ENCODE data around the gene MYO1G. TPM values are rescaled to one million over a fixed set of nuclear protein-coding genes. Genes with fewer than 3 reads are reported as not detected.
"Not testable (repeated sequence)": the region's sequence is repeated elsewhere in the genome, so short reads cannot be mapped to it uniquely, and the experiment has no call there.

MYO1G gene
- total RNA-seq, 1 donor from 2014 or later, result 450 TPM

- H3K27me3 Mint-ChIP-seq (ENCODE audit: low read depth), result no peaks in the 10 kb centered on the region
- no peak overlapping the region for H3K4me3 Mint-ChIP-seq (ENCODE audit: low read depth)
- H3K36me3 Mint-ChIP-seq (ENCODE audit: low read depth), result peaks cover 21% of the 10 kb centered on the region
- no peaks in the 10 kb centered on the region for H3K9me3 Mint-ChIP-seq
- intact Hi-C loops (cut with micrococcal nuclease), result no loop called here
- no peak for DNase-seq (ENCODE audit: low spot score)
- H3K27ac Mint-ChIP-seq, result no peak overlapping the region
- peaks cover 13% of the 10 kb centered on the region for H3K4me1 Mint-ChIP-seq (ENCODE audit: low read depth)
Observed at GRCh38 chr7:44958645-44959344, 20.0 kb downstream of the MYO1G start.

DNA sequence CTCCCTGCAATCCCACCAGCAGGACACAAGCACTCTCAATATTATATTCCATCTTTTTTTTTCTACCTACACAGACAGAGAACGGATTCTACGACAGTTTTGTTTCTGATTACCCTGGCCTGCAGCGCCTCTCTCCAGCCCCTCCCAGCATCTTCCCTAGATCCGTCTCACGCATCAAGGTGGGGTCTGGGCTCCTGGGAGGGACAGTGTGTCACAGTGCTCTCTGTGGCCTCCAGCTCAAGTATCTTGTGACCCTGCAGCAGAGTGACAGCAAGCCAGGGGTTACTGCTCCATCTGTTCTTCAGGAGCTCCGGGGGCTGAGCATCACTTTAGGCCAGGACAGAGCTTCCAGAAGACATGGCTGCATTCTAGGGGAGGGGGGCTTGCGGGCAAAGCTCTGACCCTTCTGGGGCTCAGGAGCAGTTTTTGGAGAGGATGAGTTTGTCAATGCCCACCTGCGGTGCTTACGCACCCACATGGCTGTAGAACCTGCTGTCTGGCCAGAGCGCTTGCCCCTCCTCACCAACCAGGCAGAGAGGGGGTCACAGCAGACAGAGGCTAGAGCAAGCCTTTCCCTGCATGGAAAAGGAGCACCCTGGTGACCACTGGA, 22.6 kb downstream of the MYO1G start:
- Mint-ChIP-seq H3K4me1 (ENCODE audit: low read depth) (peaks cover 13% of the 10 kb centered on the region), H3K27ac (no peak overlapping the region), H3K4me3 (ENCODE audit: low read depth) (no peak overlapping the region), H3K36me3 (ENCODE audit: low read depth) (peaks cover 13% of the 10 kb centered on the region), H3K27me3 (ENCODE audit: low read depth) (peaks cover 9% of the 10 kb centered on the region), H3K9me3 (no peaks in the 10 kb centered on the region)
- no peak for DNase-seq (ENCODE audit: low spot score)
- intact Hi-C loops (cut with micrococcal nuclease), result no loop called here

DNA sequence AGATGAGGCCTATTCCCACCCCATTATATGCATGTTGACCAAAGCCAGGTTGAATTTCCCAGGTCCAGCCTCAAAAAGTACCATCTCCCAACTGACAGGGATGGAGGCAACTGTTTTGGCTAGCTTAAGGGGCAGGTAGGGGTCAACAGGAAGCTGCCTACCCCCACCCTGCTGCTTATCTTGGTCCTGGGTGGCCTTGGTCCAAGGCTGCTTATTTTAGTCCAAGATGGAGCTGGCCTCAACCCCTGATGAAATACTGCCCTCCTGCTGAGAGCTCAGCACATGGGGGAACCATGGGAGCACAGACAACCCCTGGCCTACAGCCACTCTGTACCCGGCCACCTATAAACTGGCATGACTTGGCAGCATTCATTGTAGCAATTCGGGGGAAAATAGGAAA, 23.1 kb downstream of the MYO1G start:
- peaks cover 13% of the 10 kb centered on the region for H3K27me3 Mint-ChIP-seq (ENCODE audit: low read depth)
- no peak overlapping the region for H3K27ac Mint-ChIP-seq
- H3K4me1 Mint-ChIP-seq (ENCODE audit: low read depth), result peaks cover 13% of the 10 kb centered on the region
- intact Hi-C loops (cut with micrococcal nuclease), result no loop called here
- DNase-seq (ENCODE audit: low spot score), result no peak
- peaks cover 13% of the 10 kb centered on the region for H3K36me3 Mint-ChIP-seq (ENCODE audit: low read depth)
- H3K4me3 Mint-ChIP-seq (ENCODE audit: low read depth), result no peak overlapping the region
- no peaks in the 10 kb centered on the region for H3K9me3 Mint-ChIP-seq

DNA sequence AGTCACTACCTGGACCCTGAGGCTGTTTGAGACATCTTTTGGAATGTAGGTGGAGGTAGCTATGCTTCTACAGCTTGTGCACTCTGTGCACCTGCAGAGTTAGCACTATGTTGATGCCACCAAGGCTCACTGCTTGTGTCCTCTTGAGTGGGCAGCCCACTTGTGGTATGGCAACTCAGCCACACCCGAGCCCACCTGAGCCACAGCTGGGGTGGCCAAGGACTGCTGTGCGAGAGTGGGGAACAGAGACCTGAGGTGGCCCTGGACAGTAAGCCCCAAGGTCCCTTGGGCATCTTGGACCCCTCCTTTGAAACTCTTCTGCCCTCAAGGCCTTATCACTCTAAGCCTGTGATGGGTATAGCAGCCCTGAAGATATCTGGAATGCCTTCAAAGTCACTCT, 25.7 kb downstream of the MYO1G start:
- Mint-ChIP-seq H3K9me3 (no peaks in the 10 kb centered on the region), H3K4me1 (ENCODE audit: low read depth) (no peaks in the 10 kb centered on the region), H3K36me3 (ENCODE audit: low read depth) (no peaks in the 10 kb centered on the region), H3K27me3 (ENCODE audit: low read depth) (peaks cover 25% of the 10 kb centered on the region), H3K27ac (no peak overlapping the region), H3K4me3 (ENCODE audit: low read depth) (no peak overlapping the region)
- intact Hi-C loops (cut with micrococcal nuclease), result no loop called here
- no peak for DNase-seq (ENCODE audit: low spot score)

DNA sequence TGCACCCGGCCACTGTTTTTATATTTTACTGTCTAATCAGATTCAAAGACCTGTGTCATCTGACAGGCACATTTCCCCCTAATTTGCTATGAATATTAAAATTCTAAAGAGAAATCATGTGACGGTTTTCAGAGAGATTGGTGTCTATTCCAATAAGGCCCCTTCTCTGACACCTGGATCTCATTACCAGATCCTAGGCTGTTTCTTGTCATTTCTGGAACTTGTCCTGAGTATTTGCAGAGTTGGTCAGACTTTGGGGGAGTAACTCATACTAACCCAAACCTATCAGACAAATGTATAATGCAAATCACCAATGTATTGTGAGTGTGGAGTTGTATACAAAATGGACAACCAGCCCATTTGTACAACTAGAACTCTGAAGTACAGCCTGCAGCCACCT, 29.5 kb downstream of the MYO1G start:
- Mint-ChIP-seq H3K27me3 (ENCODE audit: low read depth) (peaks cover 41% of the 10 kb centered on the region), H3K27ac (no peak overlapping the region), H3K4me3 (ENCODE audit: low read depth) (no peak overlapping the region), H3K9me3 (no peaks in the 10 kb centered on the region), H3K4me1 (ENCODE audit: low read depth) (no peaks in the 10 kb centered on the region), H3K36me3 (ENCODE audit: low read depth) (no peaks in the 10 kb centered on the region)
- DNase-seq (ENCODE audit: low spot score), result no peak
- intact Hi-C loops (cut with micrococcal nuclease), result no loop called here

DNA sequence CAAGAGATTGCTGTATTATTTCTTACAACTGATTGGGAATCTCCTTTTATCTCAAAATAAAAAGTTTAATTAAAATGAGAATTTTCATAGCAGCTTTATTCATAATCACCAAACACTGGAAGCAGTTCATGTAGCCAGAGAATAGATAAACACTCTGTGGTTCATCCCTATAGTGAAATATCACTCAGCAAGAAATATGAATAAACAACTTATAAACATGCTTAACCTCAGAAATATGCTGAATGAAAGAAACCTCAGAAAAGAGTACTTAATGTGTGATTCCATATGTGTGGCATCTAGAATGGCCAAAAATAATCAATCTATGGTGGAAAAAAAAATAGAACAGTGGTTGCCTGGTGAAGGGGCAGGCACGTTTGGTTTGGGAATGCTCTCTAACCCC, 33.3 kb downstream of the MYO1G start:
- no peak overlapping the region for H3K27ac Mint-ChIP-seq

GRCh38 chr7:44944821-44945220, 34.0 kb downstream of the MYO1G start:
- H3K4me1 Mint-ChIP-seq (ENCODE audit: low read depth), result no peaks in the 10 kb centered on the region
- H3K9me3 Mint-ChIP-seq, result no peaks in the 10 kb centered on the region
- no peak overlapping the region for H3K27ac Mint-ChIP-seq
- no peak for DNase-seq (ENCODE audit: low spot score)
- no peak overlapping the region for H3K4me3 Mint-ChIP-seq (ENCODE audit: low read depth)
- intact Hi-C loops (cut with micrococcal nuclease), result no loop called here
- no peaks in the 10 kb centered on the region for H3K36me3 Mint-ChIP-seq (ENCODE audit: low read depth)
- H3K27me3 Mint-ChIP-seq (ENCODE audit: low read depth), result peaks cover 41% of the 10 kb centered on the region

More for the DNA sequence above, 33.3 kb downstream of the MYO1G start:
- no peak for DNase-seq (ENCODE audit: low spot score)
- H3K9me3 Mint-ChIP-seq, result no peaks in the 10 kb centered on the region
- no peaks in the 10 kb centered on the region for H3K4me1 Mint-ChIP-seq (ENCODE audit: low read depth)
- intact Hi-C loops (cut with micrococcal nuclease), result no loop called here
- peaks cover 43% of the 10 kb centered on the region for H3K27me3 Mint-ChIP-seq (ENCODE audit: low read depth)
- H3K4me3 Mint-ChIP-seq (ENCODE audit: low read depth), result no peak overlapping the region
- no peaks in the 10 kb centered on the region for H3K36me3 Mint-ChIP-seq (ENCODE audit: low read depth)

GRCh38 chr7:44943631-44944030, 35.2 kb downstream of the MYO1G start:
- H3K27ac Mint-ChIP-seq, result no peak overlapping the region
- H3K4me3 Mint-ChIP-seq (ENCODE audit: low read depth), result no peak overlapping the region
- intact Hi-C loops (cut with micrococcal nuclease), result no loop called here
- H3K27me3 Mint-ChIP-seq (ENCODE audit: low read depth), result peaks cover 42% of the 10 kb centered on the region
- no peaks in the 10 kb centered on the region for H3K9me3 Mint-ChIP-seq
- no peaks in the 10 kb centered on the region for H3K36me3 Mint-ChIP-seq (ENCODE audit: low read depth)
- no peak for DNase-seq (ENCODE audit: low spot score)
- H3K4me1 Mint-ChIP-seq (ENCODE audit: low read depth), result no peaks in the 10 kb centered on the region

DNA sequence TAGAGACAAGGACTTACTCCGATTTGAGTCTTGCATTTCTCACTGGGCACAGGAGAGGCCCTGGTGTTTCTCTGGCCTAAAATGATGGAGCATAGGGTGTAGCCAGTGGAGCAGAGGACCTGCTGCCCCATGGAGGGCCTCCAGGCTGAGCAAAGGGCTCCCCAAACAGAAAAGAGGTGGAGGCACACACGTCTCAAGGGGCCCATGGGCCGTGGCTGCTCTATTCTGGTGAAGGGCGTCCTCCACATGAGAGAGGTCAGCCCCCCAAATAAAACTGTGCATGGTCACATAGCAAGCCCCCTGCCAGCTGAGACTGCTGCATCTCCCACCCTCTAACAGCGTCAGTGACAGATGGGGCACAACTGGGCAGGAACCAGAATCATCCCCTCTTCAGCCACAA, 41.4 kb downstream of the MYO1G start:
- no peaks in the 10 kb centered on the region for H3K36me3 Mint-ChIP-seq (ENCODE audit: low read depth)
- DNase-seq (ENCODE audit: low spot score), result no peak
- intact Hi-C loops (cut with micrococcal nuclease), result no loop called here

GRCh38 chr7:44936322-44936721, 42.5 kb downstream of the MYO1G start:
- peaks cover 7% of the 10 kb centered on the region for H3K4me1 Mint-ChIP-seq (ENCODE audit: low read depth)
- H3K36me3 Mint-ChIP-seq (ENCODE audit: low read depth), result no peaks in the 10 kb centered on the region
- H3K27ac Mint-ChIP-seq, result no peak overlapping the region
- no peak overlapping the region for H3K4me3 Mint-ChIP-seq (ENCODE audit: low read depth)
- no peaks in the 10 kb centered on the region for H3K9me3 Mint-ChIP-seq
- peaks cover 29% of the 10 kb centered on the region for H3K27me3 Mint-ChIP-seq (ENCODE audit: low read depth)
- intact Hi-C loops (cut with micrococcal nuclease), result no loop called here
- no peak for DNase-seq (ENCODE audit: low spot score)

More for the DNA sequence above, 41.4 kb downstream of the MYO1G start:
- Mint-ChIP-seq H3K9me3 (no peaks in the 10 kb centered on the region), H3K27me3 (ENCODE audit: low read depth) (peaks cover 32% of the 10 kb centered on the region), H3K4me1 (ENCODE audit: low read depth) (peaks cover 7% of the 10 kb centered on the region), H3K27ac (no peak overlapping the region), H3K4me3 (ENCODE audit: low read depth) (no peak overlapping the region)

DNA sequence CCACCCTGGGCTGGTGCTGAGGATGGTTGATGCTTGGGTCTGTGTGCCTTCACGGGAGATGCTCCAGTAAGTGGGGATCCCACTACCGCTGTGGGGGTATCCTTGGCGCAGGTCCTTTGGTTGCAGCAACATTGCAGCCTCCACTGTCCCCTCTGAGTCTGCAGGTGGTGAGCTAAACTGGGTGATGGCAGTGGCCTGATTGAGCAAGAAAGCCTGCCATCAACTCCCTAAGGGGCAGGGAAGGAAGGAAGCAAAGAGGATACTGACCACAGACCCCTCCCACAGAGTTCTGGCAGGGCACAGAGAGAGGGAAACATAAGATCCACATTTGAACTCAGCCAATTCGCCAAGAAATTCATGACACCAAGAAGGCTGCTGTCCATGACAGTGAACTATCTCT, 43.2 kb downstream of the MYO1G start:
- Mint-ChIP-seq H3K9me3 (no peaks in the 10 kb centered on the region), H3K27ac (no peak overlapping the region), H3K27me3 (ENCODE audit: low read depth) (peaks cover 25% of the 10 kb centered on the region), H3K36me3 (ENCODE audit: low read depth) (no peaks in the 10 kb centered on the region), H3K4me3 (ENCODE audit: low read depth) (no peak overlapping the region), H3K4me1 (ENCODE audit: low read depth) (peaks cover 7% of the 10 kb centered on the region)
- no peak for DNase-seq (ENCODE audit: low spot score)
- intact Hi-C loops (cut with micrococcal nuclease), result no loop called here

DNA sequence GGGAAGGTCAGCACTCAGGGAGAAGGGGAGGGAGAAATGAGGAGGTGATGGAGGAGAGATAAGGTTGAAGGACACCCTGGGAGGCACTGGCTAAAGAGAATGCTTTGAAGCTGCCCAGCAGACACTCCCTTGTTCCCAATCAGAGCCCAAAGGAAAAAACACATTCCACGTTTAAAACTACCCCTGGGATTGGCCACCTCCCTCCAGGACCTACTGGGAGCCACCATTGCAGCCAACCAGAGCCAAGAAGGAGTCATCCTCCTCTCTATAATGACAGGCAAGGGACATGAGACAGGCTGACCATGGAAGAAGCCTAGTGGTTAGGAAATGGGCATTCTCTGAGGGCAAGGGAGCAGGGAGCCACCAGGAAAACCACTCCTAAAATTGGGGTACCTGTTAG, 43.8 kb downstream of the MYO1G start:
- peaks cover 7% of the 10 kb centered on the region for H3K4me1 Mint-ChIP-seq (ENCODE audit: low read depth)
- peaks cover 23% of the 10 kb centered on the region for H3K27me3 Mint-ChIP-seq (ENCODE audit: low read depth)
- no peaks in the 10 kb centered on the region for H3K36me3 Mint-ChIP-seq (ENCODE audit: low read depth)
- no peak overlapping the region for H3K4me3 Mint-ChIP-seq (ENCODE audit: low read depth)
- intact Hi-C loops (cut with micrococcal nuclease), result no loop called here
- no peaks in the 10 kb centered on the region for H3K9me3 Mint-ChIP-seq
- no peak for DNase-seq (ENCODE audit: low spot score)
- H3K27ac Mint-ChIP-seq, result no peak overlapping the region

DNA sequence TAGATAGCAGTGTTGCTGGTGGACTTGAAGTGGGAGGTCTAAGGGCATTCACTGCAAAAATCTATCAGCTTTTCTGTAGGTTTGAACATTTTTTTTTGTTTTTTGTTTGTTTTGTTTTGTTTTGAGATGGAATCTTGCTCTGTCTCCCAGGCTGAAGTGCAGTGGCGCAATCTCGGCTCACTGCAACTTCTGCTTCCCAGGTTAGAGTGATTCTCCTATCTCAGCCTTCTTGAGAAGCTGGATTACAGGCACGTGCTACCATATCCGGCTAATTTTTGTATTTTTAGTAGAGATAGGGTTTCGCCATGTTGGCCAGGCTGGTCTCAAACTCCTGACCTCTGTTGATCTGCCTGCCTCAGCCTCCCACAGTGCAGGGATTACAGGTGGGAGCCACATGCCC, 44.3 kb downstream of the MYO1G start:
- DNase-seq (ENCODE audit: low spot score); intact Hi-C loops (cut with micrococcal nuclease); H3K36me3 Mint-ChIP-seq (ENCODE audit: low read depth); H3K4me3 Mint-ChIP-seq (ENCODE audit: low read depth); H3K4me1 Mint-ChIP-seq (ENCODE audit: low read depth); H3K9me3 Mint-ChIP-seq; H3K27ac Mint-ChIP-seq: not testable (repeated sequence)
- H3K27me3 Mint-ChIP-seq (ENCODE audit: low read depth), result peaks cover 25% of the 10 kb centered on the region

All from activated T-helper 2 cell treated with anti-CD3 and anti-CD28 coated beads, Interferon-gamma antibody, Interleukin-2, Interleukin-4, amounts not matched to agents 10 μg/mL and 5 μg/mL and 100 μg/mL, durations not matched to agents 14 hours and 24 hours and 36 hours (primary cell).